GM19395 (cell line): ENCODE measurements around the gene CDK17.
"Not testable (repeated sequence)": the region's sequence is repeated elsewhere in the genome, so short reads cannot be mapped to it uniquely, and the experiment has no call there.

ENCODE experiments used
- ATAC-seq: cut with Tn5 transposase; IDR thresholded peaks from one replicate; pipeline ENCODE4 v1.9.1; 2021; ENCODE audit warnings: mild to moderate bottlenecking, moderate library complexity; ENCODE audit not compliant: unreplicated experiment

CDK17 gene

DNA sequence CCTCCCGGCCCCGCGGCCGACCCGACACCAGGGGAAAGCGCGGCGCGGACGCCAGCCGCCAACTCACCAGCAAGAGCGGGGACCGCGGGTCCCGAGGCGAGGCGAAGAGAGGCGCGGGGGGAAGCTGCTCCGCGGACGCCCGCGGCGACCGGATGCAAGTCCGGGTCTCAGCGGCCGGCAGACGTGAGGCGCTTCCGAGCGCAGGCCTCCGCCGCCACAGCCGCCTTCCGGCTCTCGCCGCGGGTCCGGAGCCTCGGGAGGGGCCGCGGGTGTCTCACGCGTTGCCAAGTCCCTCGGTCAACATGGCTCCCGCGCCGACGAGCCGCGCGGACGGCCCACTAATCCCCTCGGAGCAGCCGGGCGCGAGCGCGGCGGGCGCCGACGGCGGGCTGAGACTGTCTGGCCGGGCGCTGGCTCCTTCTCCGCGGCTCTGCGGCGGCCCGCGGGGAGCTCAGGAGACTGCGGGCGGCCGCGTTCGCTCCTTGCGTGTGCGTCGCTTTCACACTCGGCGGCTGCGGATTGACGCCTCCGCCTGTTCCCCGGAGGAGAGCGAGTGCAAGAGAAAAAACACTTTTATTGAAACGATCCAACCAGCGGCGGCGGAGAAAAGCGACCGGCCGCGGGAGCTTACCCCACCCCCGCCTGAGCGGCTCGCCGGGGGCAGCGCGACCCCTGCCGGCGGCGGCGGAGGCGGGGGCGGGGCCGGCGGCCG is at the start of gene CDK17:
CDK17 (minus strand) TSS at position 521 of the 712 bp plus-strand sequence. CDS start 65,603 bp downstream, outside the sequence.
- ATAC-seq: peak; percentile 51

DNA sequence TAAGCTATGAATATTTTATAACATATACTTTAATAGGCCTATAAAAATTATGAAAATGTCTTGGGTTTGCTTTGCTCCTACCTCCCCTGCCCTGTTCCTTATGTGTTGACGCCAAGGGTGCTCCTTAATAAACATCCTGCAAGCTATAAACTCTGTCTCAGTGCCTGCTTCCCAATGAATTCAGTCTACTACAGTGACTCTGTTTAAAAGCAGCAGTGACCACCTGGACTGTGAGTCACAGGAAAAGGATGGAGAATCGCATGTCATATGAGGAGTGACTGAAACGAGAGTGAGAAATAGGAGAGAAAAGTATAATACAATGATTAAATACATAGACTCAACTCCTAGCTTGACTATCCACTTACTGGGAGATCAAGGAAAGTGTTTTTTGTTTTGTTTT is 48.1 kb upstream of the CDK17 start:
- no peak for ATAC-seq

DNA sequence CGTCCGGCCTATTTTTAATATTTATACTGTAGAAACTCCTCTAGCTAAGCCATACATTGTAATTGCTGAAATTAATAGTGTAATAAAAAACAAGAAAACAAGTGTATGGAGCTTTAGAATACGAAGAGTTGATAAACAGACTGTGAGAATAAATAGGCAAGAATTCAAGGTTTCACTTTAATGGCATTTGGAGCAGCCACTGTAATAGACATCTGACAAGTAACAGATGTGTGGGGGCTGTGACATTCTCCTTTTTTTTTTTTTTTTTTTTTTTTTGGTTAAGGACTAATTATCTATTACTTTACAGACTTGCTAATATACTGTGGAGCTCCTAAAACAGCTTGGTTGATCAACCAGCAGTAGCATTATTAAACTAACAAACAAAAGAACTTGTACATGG is 47.0 kb upstream of the CDK17 start:
- ATAC-seq: no peak

DNA sequence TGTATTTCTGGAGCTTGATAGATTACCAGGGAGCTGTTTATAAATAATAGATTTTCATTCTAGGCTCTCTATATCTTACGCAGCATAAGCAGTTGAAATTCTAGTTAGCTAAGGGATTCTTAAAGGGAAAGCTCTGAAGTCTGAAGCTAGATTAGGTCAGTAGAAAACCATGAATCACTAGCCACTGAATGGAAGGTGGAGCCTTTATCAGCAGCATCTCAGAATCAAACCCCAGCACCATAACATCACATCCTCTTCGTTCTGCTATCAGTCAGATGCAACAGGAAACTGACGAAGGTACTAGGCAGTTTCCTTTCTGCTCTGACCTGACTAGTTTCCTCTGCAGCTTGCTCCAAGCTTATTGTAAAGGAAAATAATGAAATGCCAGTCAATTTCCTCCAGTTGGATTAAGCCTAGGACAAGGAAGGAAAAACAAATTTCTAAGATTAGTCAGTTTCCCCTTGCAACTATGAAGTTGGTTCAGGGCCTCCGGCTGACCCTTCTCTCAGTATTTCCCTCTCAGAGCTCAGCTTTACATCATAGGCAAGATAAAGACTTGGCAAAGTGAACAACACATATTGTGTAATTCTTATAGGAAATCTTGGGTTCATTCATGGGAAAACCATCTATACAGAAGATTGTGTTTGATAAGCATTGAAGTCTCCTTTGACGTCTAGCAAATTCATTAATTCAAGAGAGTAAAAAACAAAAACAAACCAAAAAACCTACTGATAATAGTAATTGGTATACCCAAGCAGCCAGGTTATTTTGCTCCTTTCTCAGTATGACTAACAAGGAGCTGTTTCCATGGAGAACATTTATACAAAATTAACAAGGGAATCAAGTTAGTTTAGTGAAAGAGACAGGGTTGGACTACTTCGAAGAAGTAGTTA is 45.7 kb upstream of the CDK17 start:
- peak; percentile 99 for ATAC-seq

DNA sequence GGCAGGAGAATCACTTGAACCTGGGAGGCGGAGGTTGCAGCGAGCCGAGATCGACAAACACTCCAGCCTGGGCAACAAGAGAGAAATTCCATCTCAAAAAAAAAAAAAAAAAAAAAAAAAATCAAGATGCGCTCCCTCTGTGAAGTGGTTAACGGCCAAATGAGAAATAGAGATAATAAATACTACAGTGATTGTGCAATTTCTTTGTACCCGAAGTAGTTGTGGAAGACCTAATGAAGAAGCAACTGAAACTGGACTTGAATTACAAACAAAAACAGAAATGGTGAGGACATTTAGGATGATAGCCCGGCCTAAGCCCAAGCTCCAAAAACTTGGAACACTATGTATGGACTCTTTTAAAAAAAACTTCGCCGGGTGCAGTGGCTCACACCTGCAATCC is 44.2 kb upstream of the CDK17 start:
- ATAC-seq: no peak

DNA sequence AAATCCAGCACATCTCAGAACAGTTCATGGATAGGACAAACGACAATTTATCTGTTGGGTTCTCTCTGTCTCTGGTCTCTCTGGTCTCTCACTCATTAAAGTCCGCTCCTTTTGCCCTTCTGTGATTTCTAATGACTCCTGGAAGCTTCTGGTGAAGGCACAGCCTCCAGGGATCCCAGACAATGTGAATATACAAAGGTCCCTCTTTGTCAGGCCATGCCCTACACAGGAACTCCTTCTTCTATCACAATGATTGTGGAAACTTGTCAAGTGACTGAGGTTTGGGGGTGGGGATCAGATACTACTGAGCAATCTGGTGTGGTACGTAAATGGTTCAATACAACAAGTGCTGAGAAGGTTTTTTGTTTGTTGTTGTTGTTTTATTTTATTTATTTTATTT is 42.7 kb upstream of the CDK17 start:
- no peak for ATAC-seq

DNA sequence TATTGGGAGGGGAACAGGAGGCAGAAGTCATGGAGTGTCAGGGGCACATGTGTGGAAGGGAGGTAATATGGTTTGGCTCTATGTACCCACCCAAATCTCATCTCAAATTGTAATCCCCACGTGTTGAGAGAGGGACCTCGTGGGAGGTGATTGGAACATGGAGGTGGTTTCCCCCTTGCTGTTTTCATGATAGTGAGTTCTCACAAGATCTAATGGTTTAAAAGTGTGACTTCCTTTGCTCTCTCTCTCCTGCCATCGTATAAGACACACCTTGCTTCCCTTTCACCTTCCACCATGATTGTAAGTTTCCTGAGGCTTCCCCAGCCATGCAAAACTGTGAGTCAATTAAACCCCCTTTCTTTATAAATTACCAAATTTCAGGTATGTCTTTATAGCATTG is 41.6 kb upstream of the CDK17 start:
- ATAC-seq: no peak

DNA sequence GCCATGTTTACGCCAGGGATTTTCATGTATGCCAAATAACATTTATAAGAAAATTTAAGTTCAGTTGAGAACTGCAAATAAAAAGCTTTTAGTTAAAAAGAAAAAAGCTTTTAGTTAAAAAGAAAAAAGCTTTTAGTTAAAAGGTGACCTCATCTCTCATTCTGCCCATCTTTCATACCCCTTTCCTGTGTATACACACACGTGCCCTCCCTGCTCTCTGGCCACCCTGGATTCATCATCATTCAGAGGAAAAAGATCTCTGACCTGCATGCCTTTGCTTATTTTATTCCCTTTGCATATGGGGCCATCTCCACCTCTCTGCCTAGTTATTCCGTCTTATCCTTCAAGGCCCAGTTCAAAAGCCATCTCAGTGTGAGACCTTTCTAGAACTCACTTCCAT is 38.1 kb upstream of the CDK17 start:
- ATAC-seq: no peak

DNA sequence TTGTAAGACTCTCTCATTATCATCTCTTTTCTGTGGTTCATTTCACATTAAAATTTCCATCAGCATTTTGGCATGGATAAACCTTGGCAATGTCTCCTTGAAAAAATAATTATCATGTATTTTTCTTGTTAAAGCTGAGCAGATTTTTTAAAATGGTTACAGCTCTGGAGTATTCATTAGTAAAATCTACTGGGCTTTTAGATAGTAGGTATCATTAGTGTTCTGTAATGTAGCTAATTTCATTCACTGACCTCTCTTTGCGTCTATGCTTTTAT is 36.9 kb upstream of the CDK17 start:
- ATAC-seq: no peak

DNA sequence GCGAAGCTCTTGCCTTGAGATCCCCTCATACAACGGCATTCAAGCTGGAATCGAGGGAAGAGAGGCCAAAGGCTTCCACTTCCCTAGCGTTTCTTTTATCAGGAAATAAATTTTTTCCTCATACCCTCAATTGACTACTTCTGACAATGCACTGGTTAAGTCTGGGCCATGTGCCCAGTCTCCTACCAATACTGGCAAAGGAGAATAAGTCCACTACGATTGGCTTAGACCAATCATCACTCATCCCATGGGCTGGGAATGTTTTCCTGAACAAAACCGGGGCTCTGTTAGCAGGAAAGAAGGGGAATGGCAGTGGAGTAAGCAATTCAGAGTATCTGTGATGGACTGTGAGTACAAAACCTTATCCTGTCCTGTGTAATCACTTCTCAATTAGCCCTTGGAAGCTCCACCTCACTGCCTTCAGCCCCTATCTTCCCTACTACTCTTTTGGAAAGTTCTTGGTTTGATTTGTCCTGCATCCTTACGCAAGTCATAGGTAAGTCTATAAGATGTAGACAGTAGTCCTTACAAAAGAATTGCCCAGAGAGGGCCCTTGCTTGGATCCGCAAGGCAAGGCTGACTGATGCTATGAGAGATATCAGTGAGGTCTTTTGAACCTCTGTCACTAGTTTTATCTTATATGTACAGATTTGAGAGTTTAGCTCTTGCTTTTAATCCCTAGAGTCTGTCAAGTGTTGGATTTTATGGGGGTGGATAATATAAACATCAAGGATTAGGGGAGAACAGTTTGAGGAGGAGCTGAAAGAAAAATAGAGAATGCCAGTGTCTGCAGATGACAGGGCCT is 36.3 kb upstream of the CDK17 start:
- ATAC-seq: no peak

DNA sequence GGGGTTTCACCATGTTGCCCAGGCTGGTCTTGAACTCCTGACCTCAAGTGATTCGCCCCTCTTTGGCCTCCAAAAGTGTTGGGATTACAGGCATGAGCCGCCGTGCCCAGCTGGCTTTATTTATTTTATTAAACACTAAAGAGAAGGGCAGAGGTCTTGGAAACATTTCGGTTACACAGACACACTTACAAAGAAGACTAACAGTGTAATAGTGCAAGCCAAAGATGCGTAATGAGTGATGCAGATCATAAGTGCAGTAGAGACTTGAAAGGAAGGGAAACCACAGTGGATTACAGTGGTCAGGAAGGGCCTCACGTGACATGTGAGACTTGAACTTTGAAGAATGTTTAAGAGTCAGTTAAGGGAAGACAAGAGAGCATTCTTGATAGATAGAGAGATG is 33.9 kb upstream of the CDK17 start:
- ATAC-seq: peak; percentile 87

DNA sequence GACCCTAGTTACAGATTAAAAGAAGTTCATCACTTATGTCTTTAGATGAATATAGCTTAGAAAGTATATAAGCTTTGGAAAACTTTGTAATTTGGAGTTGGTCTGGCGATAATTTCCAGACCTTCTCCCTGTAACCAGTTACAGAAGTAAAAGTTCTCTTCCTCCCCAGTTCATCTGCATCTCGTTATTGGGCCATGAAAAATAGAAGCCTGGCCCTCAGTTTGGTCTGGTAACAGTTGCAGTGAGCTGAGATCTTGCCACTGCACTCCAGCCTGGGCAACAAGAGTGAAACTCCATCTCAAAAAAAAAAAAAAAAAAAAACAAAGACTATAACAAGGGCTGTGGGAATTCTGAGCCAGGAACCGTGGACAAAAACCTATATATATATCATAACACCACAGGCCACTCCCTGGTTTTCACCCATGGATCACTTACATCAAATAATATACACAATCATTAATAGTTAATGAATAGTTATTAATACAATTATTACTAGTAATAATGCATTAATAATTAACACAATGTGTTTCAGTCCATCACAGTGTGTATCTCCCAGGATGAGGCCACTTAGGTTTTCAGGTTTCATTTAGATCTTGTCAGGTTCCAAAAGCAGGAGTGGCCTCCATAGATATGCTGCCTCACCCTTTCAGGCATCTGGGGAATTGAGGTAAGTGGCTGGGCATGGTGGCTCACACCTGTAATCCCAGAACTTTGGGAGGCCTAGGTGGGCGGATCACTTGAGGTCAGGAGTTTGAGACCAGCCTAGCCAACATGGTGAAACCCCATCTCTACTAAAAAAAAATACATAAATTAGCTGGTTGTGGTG is 32.5 kb upstream of the CDK17 start:
- ATAC-seq: not testable (repeated sequence)

DNA sequence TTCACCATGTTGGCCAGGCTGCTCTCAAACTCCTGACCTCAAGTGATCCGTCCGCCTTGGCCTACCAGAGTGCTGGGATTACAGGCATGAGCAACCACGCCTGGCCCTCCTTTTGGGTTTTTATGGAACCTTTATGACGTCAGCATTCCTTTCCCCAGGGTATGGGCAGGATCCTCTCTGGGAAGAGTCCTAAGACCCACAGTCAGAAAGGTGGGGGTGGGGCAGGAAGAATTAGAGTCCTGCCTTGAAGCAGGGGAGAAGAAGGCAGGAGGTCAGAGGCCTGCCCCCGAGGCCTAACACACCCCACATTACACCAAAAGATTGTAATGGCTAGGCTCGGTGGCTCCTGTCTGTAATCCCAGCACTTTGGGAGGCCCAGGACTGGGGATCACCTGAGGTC is 30.8 kb upstream of the CDK17 start:
- no peak for ATAC-seq

DNA sequence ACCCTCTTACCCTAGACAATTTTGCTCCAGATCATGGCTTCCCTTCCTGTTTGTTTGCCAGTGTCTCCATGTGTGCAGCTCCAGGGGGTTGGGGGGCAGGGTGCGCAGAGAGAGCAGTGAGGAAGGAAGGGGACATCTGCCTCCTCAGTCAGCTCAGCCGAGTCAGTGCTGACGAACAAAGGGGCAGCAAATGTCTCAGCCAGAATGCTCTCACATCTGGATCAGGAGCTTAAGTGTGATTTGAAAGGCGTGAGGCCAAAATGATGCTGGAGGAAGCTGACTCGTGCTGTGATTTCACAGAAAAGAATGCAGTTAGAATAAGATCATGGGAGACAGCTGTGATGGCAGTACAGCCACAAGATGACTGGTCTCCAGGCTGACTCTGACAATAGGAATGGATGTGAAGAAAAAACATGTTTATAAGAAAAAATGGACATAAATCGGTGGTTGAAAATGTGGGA is 27.1 kb upstream of the CDK17 start:
- no peak for ATAC-seq

DNA sequence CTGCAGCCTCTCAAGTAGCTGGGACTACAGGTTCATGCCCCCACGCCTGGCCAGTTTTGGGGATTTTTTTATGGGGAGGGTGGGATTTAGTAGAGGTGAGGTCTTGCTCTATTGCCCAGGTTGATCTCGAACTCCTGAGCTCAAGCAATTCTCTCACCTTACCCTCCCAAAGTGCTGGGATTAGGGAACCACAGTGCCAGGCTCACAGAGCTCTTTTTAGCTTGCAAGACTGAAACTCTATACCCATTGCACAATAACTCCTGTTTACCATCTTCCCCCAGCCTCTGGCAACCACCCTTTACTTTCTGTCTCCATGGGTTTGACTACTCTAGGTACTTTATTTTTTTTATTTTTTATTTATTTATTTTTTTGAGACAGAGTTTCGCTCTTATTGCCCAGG is 25.7 kb upstream of the CDK17 start:
- ATAC-seq: no peak

DNA sequence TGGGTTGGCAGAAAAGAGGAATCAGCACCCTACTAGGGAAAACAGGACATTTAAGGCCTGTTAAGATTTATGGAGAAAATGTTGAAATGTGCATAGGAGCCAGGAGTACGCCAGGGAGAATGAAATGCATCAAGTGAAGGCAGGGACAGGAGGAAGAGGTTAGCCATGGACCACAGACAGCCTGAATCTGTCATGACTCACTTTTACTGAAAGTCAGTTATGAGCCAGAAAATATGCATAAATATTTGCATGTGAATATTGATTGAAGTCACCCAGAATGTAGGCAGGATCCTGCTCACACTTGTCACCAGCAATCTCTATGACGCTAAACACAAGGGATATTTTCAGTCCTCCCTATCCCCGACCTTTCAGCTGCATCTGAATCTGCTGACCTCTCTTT is 25.1 kb upstream of the CDK17 start:
- ATAC-seq: no peak

DNA sequence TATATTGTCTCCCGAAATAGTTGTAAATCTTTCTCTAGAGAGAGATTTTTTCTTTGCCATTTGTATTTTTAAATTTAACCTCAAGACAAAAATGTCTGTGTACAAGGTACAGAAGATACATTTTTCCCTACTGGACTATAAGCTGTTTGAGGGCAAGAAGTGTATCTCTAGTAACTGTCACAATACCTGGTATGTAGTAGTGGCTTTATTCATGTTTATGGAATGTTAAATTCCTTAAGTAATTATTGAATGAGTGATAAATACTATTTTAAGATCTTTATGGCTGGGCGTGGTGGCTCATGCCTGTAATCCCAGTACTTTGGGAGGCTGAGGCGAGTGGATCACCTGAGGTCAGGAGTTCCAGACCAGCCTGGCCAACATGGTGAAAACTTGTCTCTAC is 24.4 kb upstream of the CDK17 start:
- ATAC-seq: no peak

DNA sequence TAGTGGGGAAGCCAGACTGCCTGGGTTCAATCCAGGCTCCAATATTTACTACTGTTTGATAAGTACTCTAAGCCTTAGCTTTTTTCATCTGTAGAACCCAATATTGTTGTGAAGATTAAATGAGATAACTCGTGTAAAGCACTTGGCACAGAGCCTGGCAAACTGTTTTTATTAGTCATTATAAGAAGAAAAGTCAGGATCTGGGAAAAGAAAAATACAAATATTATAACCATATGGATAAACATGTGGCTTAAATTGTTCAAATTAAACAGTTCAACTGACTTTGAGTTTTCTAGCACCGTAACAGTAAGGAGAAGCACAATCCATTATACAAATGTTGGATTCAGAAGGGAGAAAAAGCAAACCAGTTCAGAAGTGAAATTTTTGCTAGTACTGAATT is 22.0 kb upstream of the CDK17 start:
- no peak for ATAC-seq

DNA sequence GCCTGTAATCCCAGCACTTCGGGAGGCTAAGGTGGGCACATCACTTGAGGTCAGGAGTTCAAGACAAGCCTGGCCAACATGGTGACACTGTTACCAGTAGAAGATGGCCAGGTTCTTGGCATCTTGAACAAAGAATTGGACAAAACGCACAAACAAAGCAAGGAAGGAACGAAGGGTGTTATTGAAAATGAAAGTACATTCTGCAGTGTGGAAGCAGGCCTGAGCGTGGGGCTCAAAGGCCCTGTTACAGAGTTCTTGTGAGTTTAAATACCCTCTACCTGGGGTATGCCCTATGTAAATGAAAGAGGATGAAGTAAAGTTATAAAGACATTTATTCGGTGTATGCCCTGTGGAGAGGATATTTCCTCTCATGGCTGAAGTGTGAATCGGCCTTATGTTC is 20.8 kb upstream of the CDK17 start:
- ATAC-seq: no peak

DNA sequence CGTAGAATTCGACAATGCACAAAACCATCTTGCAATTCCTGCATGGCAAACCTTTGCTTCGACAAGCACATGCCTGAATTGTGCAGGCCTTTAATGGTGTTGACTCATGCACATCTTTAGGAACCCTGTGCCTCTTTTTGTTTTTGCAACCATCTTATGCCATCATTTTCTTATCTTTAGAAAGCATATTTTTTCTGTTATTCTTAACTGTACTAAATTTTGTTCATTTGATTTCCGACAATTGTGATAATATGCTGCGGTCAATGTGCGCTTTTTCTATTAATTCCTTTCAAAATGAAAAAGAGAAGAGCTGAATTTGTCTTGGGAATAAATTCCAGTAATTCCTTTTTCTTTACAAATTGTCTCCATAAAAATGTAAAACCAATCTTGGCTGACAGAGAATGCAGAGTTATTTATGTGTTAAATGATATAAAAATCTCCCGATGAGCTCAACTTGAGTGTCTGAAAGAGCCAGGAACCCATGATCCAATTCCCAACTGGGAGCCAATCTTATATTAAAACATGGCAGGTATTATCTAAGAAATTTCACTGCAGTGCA is 20.1 kb upstream of the CDK17 start:
- no peak for ATAC-seq
